Activated CD4-positive, alpha-beta T cell treated with anti-CD3 and anti-CD28 coated beads for 36 hours (primary cell): ENCODE data around the gene SDK1. TPM values are rescaled to one million over a fixed set of nuclear protein-coding genes. Genes with fewer than 3 reads are reported as not detected.

ENCODE experiments used
- ATAC-seq: fragments of 200-7000 bp; cut with Tn5 transposase; one replicate; pipeline ENCODE4 v1.10.0; 2021; ENCODE audit warnings: mild to moderate bottlenecking, moderate library complexity
- CTCF ChIA-PET: fragments of 350-600 bp; sonication (Branson Sonifier 250); formaldehyde crosslinking; loops from one replicate; lab custom pipeline; 2021; ENCODE audit warnings: antibody characterized with exemption; lab: Charles Lee
- POLR2A ChIA-PET: fragments of 350-600 bp; sonication (Branson Sonifier 250); formaldehyde crosslinking; loops from one replicate; lab custom pipeline; 2021; ENCODE audit warnings: antibody characterized with exemption, inconsistent platforms; lab: Charles Lee
- DNase-seq: peaks from one replicate; pipeline ENCODE4 v3.0.0-alpha.2; 2020
- H3K27ac Mint-ChIP-seq: one replicate; pipeline ENCODE4 v1.8.0; 2021; ENCODE audit warnings: mixed read lengths
- H3K27me3 Mint-ChIP-seq: one replicate; pipeline ENCODE4 v1.8.0; 2021; ENCODE audit warnings: mixed read lengths
- H3K36me3 Mint-ChIP-seq: one replicate; pipeline ENCODE4 v1.8.0; 2021; ENCODE audit warnings: low read depth, mixed read lengths
- H3K4me1 Mint-ChIP-seq: one replicate; pipeline ENCODE4 v1.8.0; 2021; ENCODE audit warnings: mixed read lengths
- H3K4me3 Mint-ChIP-seq: one replicate; pipeline ENCODE4 v1.8.0; 2021; ENCODE audit warnings: mild to moderate bottlenecking, moderate library complexity, mixed read lengths
- H3K9me3 Mint-ChIP-seq: one replicate; pipeline ENCODE4 v1.8.0; 2021; ENCODE audit warnings: low read depth, mixed read lengths
- intact Hi-C, 2 experiments: fragments of 100-400 bp; cut with DNase I in 1 of 2; cut with micrococcal nuclease in 1 of 2; formaldehyde crosslinking; loops; one replicate each; pipeline versions ENCODE4 v1.14.2 to v1.15.1; 2022 to 2024; cut with DNase I, micrococcal nuclease
- total RNA-seq, 2 experiments: library from RNA; stranded (reverse); gene quantifications; one replicate each; pipeline ENCODE4 v1.2.3, GENCODE V29; 2021

The SDK1 gene
- total RNA-seq, 2 experiments from 2014 or later: 1.1 to 1.9 TPM

DNA sequence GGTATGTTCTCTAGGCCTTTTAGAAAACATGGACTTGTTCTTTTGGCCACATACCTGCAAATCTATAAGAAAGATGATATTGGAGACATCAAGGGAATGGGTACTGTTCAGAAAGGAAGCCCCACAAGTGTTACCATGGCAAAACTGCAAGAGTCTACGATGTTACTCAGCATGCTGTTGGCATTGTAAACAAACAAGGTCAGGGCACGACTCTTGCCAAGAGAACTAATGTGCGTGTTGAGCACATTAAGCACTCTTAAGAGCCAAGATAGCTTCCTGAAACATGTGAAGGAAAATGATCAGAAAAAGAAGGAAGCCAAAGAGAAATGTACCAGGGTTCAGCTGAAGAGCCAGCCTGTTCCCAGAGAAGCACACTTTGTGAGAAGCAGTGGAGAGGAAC is 37.1 kb downstream of the SDK1 start:
- POLR2A ChIA-PET: no interaction called here
- no peak for ATAC-seq

DNA sequence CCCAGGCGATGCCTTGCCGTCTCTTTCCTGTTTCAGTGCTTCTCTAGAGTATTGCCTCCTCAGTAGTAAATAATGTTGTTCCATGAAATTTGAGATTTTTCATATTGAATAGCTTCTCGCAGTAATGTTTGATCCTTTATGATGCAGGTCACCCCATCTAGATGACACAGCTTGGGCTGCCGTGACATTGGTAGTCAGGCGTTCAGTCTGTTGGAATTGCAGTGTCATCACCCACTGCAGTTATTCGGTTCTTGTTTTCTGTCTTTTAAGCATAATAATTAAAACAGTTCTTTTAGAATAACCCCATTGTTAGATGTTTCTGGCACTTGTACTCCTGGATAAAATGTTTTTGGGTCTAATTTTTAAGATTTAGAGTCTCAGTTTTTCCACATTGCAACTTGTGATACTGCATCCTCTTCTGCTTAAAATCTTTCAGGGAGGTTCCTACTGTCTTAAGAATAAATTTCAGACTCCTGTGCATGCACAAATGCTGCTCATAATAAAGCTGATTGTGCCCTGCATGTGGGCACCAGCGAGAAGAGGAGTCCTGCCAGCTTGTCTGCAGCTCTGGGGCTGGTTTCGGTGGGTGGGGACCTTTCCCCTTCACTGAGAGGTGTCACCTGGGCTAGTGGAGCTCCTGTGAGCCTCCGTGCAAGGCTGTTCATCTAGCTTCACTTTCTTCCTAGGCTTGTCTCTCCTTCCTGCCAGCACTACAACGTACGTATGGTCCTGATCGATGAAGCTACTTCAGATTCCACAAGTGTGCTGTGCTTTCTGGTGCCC is 44.8 kb downstream of the SDK1 start:
- POLR2A ChIA-PET: no interaction called here
- no peaks in the 10 kb centered on the region for H3K9me3 Mint-ChIP-seq

More for the DNA sequence above, 37.1 kb downstream of the SDK1 start:
- intact Hi-C loops: no loop called here
- H3K27ac Mint-ChIP-seq: no peak overlapping the region
- CTCF ChIA-PET: interaction anchor here (0.6 kb wide), 1 partner anchor 170 kb away, joined by 3 read pairs; no protein-coding TSS in a partner anchor
- H3K27me3 Mint-ChIP-seq: peaks cover 14% of the 10 kb centered on the region
- H3K4me3 Mint-ChIP-seq: no peak overlapping the region
- no peaks in the 10 kb centered on the region for H3K36me3 Mint-ChIP-seq
- DNase-seq: no peak
- H3K9me3 Mint-ChIP-seq: no peaks in the 10 kb centered on the region
- H3K4me1 Mint-ChIP-seq: peaks cover 2% of the 10 kb centered on the region

GRCh38 chr7:3349126-3349525 is 48.1 kb downstream of the SDK1 start:
- Mint-ChIP-seq H3K36me3 (no peaks in the 10 kb centered on the region), H3K9me3 (no peaks in the 10 kb centered on the region), H3K4me1 (peaks cover 2% of the 10 kb centered on the region), H3K27me3 (peaks cover 6% of the 10 kb centered on the region), H3K4me3 (no peak overlapping the region), H3K27ac (no peak overlapping the region)
- intact Hi-C loops: no loop called here
- ChIA-PET POLR2A (no interaction called here), CTCF (no interaction called here)
- ATAC-seq (no peak), DNase-seq (no peak)

More for the DNA sequence above, 44.8 kb downstream of the SDK1 start:
- DNase-seq (no peak), ATAC-seq (no peak)
- Mint-ChIP-seq H3K4me1 (no peaks in the 10 kb centered on the region), H3K4me3 (no peak overlapping the region), H3K27me3 (peaks cover 4% of the 10 kb centered on the region), H3K36me3 (no peaks in the 10 kb centered on the region), H3K27ac (no peak overlapping the region)
- CTCF ChIA-PET: interaction anchor here (1.0 kb wide), 1 partner anchor 9 kb away, joined by 3 read pairs; no protein-coding TSS in a partner anchor
- intact Hi-C loops: no loop called here

- peaks cover 2% of the 10 kb centered on the region for H3K4me1 Mint-ChIP-seq
- CTCF ChIA-PET: no interaction called here
These were observed 55.1 kb downstream of the SDK1 start for GRCh38 chr7:3356173-3356572.

DNA sequence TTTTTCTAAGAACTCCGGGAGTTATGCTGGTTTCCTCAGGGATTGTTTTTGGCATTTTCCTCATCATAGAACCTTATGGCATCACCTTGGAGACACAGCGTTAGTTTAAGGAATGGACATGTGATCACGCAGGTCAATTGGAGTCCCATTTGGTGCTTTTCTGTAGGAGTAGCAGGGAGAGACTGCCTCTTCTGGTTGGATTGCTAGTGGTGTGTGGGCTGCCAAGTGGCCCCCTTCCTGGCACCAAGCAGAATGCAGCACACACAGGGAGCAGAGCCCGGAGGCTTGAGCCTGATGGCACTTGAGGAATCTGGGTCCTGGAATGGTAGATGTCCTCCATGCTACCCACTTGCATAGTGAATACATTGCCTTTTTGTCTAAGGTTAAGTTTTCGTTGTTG is 57.9 kb downstream of the SDK1 start:
- POLR2A ChIA-PET: no interaction called here
- Mint-ChIP-seq H3K4me3 (no peak overlapping the region), H3K9me3 (no peaks in the 10 kb centered on the region), H3K27ac (no peak overlapping the region), H3K36me3 (no peaks in the 10 kb centered on the region), H3K4me1 (no peaks in the 10 kb centered on the region), H3K27me3 (no peaks in the 10 kb centered on the region)
- DNase-seq (no peak), ATAC-seq (no peak)
- CTCF ChIA-PET: no interaction called here
- intact Hi-C loops: loop anchor here in 1 of 2 experiments (10.0 kb wide), 1 partner anchor 56 kb away; no protein-coding TSS in a partner anchor

More at GRCh38 chr7:3356173-3356572, 55.1 kb downstream of the SDK1 start:
- Mint-ChIP-seq H3K9me3 (no peaks in the 10 kb centered on the region), H3K27ac (no peak overlapping the region), H3K27me3 (peaks cover 2% of the 10 kb centered on the region), H3K36me3 (no peaks in the 10 kb centered on the region), H3K4me3 (no peak overlapping the region)
- no peak for DNase-seq
- POLR2A ChIA-PET: interaction anchor here (0.7 kb wide), 1 partner anchor 32 kb away, joined by 5 read pairs; no protein-coding TSS in a partner anchor
- ATAC-seq: no peak
- intact Hi-C loops: loop anchor here in 1 of 2 experiments (10.0 kb wide), 1 partner anchor 59 kb away; no protein-coding TSS in a partner anchor

DNA sequence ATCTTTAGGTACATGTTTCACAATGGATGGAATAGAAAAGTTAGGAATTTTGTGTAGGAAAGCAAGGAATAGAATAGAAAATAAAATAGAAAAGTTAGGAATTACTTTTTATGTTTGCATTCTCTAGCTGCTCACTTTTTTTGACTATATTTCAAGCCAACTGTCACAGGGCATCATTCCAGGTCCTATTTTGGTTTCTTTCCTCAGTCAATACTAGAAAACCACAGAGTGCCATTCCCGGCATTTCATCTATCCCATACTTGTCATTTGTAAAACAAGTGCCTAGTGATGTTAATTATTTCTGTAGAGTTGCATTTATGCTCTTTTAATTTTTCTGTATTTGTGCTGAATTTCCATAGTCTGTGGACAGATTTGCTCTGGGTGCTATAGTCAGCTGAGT is 66.2 kb downstream of the SDK1 start:
- DNase-seq (no peak), ATAC-seq (no peak)
- H3K36me3 Mint-ChIP-seq: no peaks in the 10 kb centered on the region
- H3K27me3 Mint-ChIP-seq: peaks cover 6% of the 10 kb centered on the region
- CTCF ChIA-PET: interaction anchor here (0.9 kb wide), 1 partner anchor 12 kb away, joined by 4 read pairs; no protein-coding TSS in a partner anchor
- no peak overlapping the region for H3K4me3 Mint-ChIP-seq
- POLR2A ChIA-PET: no interaction called here
- H3K27ac Mint-ChIP-seq: no peak overlapping the region
- H3K9me3 Mint-ChIP-seq: no peaks in the 10 kb centered on the region
- peaks cover 10% of the 10 kb centered on the region for H3K4me1 Mint-ChIP-seq
- intact Hi-C loops: no loop called here

DNA sequence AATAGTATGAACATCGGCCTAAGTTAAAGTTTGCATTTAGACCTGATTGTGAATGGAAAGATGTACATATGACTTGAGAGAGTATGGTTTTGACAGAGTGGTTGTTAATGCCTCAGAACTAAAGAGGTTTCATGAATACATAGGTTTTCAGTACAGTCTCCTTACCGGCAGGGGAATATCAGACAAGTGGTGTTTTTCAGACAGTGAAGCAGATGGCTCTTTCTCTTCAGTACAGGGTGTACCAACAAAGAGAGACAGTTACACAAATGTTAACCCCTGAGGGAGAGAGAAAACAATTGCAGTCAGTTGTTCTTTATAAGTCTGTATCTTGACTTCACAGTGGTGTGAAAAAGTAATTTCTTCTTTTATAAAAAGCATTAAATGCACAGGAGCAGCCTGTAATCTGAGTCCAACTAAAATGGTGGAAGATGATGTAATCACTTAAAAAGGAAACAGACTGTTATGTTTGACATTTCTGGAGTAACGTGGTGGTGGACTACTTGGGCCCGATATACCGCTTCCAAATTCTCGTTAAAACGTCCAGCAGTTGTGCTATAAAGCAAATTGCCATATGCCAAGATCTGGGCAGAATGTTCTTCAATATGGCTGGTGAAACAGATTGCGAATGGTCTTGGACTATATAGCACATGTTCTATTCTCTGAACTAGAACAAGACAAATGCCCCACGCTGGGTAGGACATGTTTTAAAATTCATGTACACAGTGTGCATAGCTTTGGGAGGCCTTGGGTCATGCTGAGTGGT is 69.2 kb downstream of the SDK1 start:
- Mint-ChIP-seq H3K4me3 (no peak overlapping the region), H3K4me1 (peaks cover 10% of the 10 kb centered on the region), H3K9me3 (no peaks in the 10 kb centered on the region), H3K27me3 (peaks cover 6% of the 10 kb centered on the region), H3K36me3 (no peaks in the 10 kb centered on the region), H3K27ac (no peak overlapping the region)
- ChIA-PET POLR2A (interaction anchor here (0.6 kb wide), 1 partner anchor 17 kb away, joined by 6 read pairs; no protein-coding TSS in a partner anchor), CTCF (no interaction called here)
- intact Hi-C loops: no loop called here
- ATAC-seq (no peak), DNase-seq (no peak)

DNA sequence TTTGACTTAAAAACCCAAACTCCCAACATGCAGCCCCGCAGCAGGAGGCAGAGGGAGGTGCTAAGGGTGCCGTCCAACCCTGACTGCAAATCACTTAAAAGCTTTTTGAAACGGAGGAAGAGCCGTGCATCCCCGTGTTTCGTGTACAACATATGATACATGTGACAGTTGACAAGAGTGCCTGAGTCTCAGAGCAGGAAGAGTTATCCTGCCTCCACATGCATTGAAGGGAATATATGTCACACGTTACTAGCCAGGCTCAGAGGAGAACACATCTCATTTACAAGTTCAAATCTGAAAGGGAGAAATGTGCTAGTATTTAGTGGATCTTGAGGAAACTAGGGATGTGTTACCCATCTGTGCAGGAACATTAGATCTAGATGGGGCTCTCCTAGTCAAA is 69.9 kb downstream of the SDK1 start:
- Mint-ChIP-seq H3K4me3 (no peak overlapping the region), H3K27ac (no peak overlapping the region), H3K27me3 (peaks cover 6% of the 10 kb centered on the region), H3K36me3 (no peaks in the 10 kb centered on the region), H3K4me1 (peaks cover 10% of the 10 kb centered on the region), H3K9me3 (no peaks in the 10 kb centered on the region)
- no peak for ATAC-seq
- ChIA-PET POLR2A (no interaction called here), CTCF (no interaction called here)
- intact Hi-C loops: no loop called here
- DNase-seq: no peak

DNA sequence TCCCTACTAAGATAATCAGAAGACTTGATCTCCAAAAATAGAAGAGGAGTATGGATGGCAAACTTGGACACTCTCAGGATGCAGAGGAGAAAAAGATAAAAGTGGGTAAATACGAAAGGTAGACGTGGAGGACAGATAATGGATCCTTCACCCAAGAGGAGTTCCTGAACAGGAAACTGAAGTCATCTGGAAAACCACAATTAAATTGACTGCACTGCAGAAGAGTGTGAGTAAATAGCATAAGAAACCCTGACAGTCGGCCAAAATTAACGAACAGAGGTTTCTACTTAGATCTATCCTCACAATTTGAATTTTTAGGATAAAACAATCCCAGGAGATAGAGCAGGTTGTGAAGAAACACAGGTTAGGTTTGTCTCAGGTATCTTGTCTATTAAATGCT is 70.5 kb downstream of the SDK1 start:
- POLR2A ChIA-PET: no interaction called here
- peaks cover 10% of the 10 kb centered on the region for H3K4me1 Mint-ChIP-seq
- H3K36me3 Mint-ChIP-seq: no peaks in the 10 kb centered on the region
- ATAC-seq (no peak), DNase-seq (no peak)
- no peak overlapping the region for H3K4me3 Mint-ChIP-seq
- intact Hi-C loops: no loop called here
- H3K27me3 Mint-ChIP-seq: peaks cover 6% of the 10 kb centered on the region
- CTCF ChIA-PET: interaction anchor here (0.6 to 0.7 kb wide), 2 partner anchors 419 to 1445 kb away, joined by 3 read pairs; no protein-coding TSS in a partner anchor
- H3K27ac Mint-ChIP-seq: no peak overlapping the region
- H3K9me3 Mint-ChIP-seq: no peaks in the 10 kb centered on the region

DNA sequence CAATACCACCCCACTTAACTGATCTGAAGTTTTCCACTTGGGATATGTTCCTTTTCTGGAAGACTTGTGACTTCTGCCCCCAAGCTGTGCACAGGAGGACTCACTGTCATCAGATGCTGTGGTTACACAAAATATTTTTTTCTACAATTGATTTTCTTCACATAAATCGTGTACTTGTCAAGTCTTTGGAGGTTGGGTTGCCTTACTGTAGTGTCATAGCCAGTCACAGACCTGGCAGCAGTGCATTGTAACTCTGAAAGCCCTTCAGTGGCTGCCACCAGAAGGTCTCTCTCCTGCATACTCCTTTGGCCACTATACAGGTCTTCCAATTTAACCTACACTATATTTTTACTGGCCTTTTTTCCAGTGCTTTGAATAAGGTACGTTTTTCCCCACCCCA is 73.2 kb downstream of the SDK1 start:
- H3K36me3 Mint-ChIP-seq: no peaks in the 10 kb centered on the region
- intact Hi-C loops: no loop called here
- ATAC-seq (no peak), DNase-seq (no peak)
- H3K9me3 Mint-ChIP-seq: no peaks in the 10 kb centered on the region
- H3K27ac Mint-ChIP-seq: no peak overlapping the region
- ChIA-PET CTCF (no interaction called here), POLR2A (no interaction called here)
- H3K4me3 Mint-ChIP-seq: no peak overlapping the region
- H3K27me3 Mint-ChIP-seq: peaks cover 12% of the 10 kb centered on the region
- H3K4me1 Mint-ChIP-seq: peaks cover 10% of the 10 kb centered on the region

DNA sequence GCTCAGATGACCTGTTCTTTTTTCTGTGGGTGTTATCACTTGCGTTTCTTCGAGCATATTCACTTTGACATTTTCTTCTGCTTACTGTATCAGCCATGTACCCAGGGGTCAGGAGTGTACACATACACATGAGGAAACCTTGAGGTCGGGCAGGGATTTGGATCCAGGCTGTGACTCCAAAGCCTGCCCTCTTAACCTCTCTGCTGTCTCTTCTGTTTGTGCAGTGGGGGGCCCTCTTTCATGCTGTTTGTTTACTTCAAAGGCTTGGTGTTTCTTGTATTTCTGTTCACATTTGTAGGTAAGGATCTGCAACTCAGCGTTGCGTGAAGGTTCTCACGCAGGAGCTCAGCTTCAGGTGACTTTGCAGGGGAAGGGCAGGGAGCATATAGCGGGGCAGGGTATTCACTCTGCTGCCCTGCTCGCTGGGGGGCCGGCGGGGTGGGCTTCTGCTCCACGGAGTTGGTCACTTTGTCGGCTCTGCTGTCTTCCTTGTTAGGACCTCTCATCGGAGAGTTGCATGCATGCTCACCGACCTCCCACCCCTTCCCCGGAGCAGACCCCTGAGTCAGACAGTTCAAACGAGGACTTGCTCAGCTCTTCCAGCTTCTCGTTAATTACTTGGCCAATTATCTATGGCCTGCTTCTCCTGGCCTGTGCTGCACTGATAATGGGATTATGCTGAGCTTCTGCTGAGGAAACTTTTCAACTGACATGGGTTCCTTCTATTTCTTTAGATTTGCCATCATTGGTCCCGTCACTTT is 77.5 kb downstream of the SDK1 start:
- ChIA-PET CTCF (interaction anchor here (0.8 kb wide), 1 partner anchor 11 kb away, joined by 4 read pairs; no protein-coding TSS in a partner anchor), POLR2A (no interaction called here)
- Mint-ChIP-seq H3K27me3 (peaks cover 11% of the 10 kb centered on the region), H3K27ac (no peak overlapping the region), H3K36me3 (no peaks in the 10 kb centered on the region), H3K4me1 (no peaks in the 10 kb centered on the region), H3K4me3 (no peak overlapping the region), H3K9me3 (no peaks in the 10 kb centered on the region)
- intact Hi-C loops: no loop called here
- DNase-seq (no peak), ATAC-seq (no peak)
